Left lung (tissue), 10 donors: Measurements from ENCODE around the gene SLC17A8. TPM values are rescaled to one million over a fixed set of nuclear protein-coding genes. Genes with fewer than 3 reads are reported as not detected.
"Not testable (repeated sequence)": the region's sequence is repeated elsewhere in the genome, so short reads cannot be mapped to it uniquely, and the experiment has no call there.

Experiments
- ATAC-seq: fragments of 200-7000 bp; cut with Tn5 transposase; one replicate; pipeline ENCODE4 v1.9.1; 2020; ENCODE audit warnings: moderate library complexity
- DNase-seq, 4 donors: peaks; one replicate each; pipeline ENCODE4 v3.0.0-alpha.2; 2013 to 2020
- H3K27ac ChIP-seq, 2 donors: fragments of 200-600 bp; sonication (generic) in 1 of 2; one replicate each; pipeline versions ENCODE4 v1.5.0 to v1.8.0; 2020 to 2021
- H3K27me3 ChIP-seq, 2 donors: fragments of 200-600 bp; sonication (generic) in 1 of 2; one replicate each; pipeline versions ENCODE4 v1.5.0 to v1.8.0; 2020 to 2021
- H3K36me3 ChIP-seq, 2 donors: fragments of 200-600 bp; sonication (generic) in 1 of 2; one replicate each; pipeline versions ENCODE4 v1.5.0 to v1.8.0; 2020 to 2021
- H3K4me1 ChIP-seq, 2 donors: fragments of 200-600 bp; one replicate each; pipeline ENCODE4 v1.8.0; 2021
- H3K4me3 ChIP-seq, 2 donors: fragments of 200-600 bp; sonication (generic) in 1 of 2; one replicate each; pipeline versions ENCODE4 v1.5.0 to v1.8.0; 2020 to 2021; ENCODE audit warnings: mild to moderate bottlenecking in 1 of 2
- H3K9me3 ChIP-seq, 2 donors: fragments of 200-600 bp; sonication (generic) in 1 of 2; one replicate each; pipeline versions ENCODE4 v1.5.0 to v1.8.0; 2020 to 2021
- CTCF ChIP-seq, 2 donors: fragments of 200-600 bp; sonication (generic) in 1 of 2; IDR thresholded peaks; one replicate each; pipeline versions ENCODE4 v1.5.0 to v1.8.0; 2021; ENCODE audit warnings: antibody characterized with exemption in 2 of 2
- intact Hi-C, 2 donors: fragments of 100-400 bp; cut with DNase I; formaldehyde crosslinking; loops; one replicate each; pipeline versions ENCODE4 v1.11.2 to v1.14.2; 2022
- polyA plus RNA-seq, 6 donors: library from polyadenylated mRNA; unstranded; fragments of 120-200 nt; gene quantifications; one replicate each; pipeline ENCODE4 v1.2.1, GENCODE V29; 2013; ENCODE audit not compliant: insufficient read length in 6 of 6
- total RNA-seq, 2 donors: library from RNA; stranded (reverse); fragmentation: NEBNext Ultra II Directional; extraction: Animal tissue kit (Norgen Biotek cat#: 25700); gene quantifications; one replicate each; pipeline ENCODE4 v1.2.1, GENCODE V29; 2021
- donor health status: DM: no; HTN: yes; CAD: no.
- donor health status: DM: no; HTN: no; CAD: no.

Gene SLC17A8
- total and polyA plus RNA-seq, 8 donors: 0.13 to 4.0 (median 2.8) TPM

- Histone ChIP-seq H3K4me1 (no peaks in the 10 kb centered on the region), H3K4me3 (no peak overlapping the region), H3K27ac (no peak overlapping the region), H3K36me3 (peaks cover 0 to 79% of the 10 kb centered on the region in 2 donors), H3K9me3 (peaks cover 0 to 2% of the 10 kb centered on the region in 2 donors), H3K27me3 (no peaks in the 10 kb centered on the region)
- ATAC-seq: peak; percentile 94
- TF ChIP-seq CTCF (IDR thresholded peaks at IDR 0.05): no peak
- DNase-seq: peak in 3 of 4 donors; percentile 16 to 43 (median 42)
- intact Hi-C loops: no loop called here
Measured at GRCh38 chr12:100337727-100338126, 19.1 kb upstream of the SLC17A8 start.

GRCh38 chr12:100339071-100339470 lies 17.8 kb upstream of the SLC17A8 start:
- TF ChIP-seq CTCF (IDR thresholded peaks at IDR 0.05): no peak
- intact Hi-C loops: no loop called here
- H3K4me3 ChIP-seq: no peak overlapping the region
- ATAC-seq (no peak), DNase-seq (no peak)
- H3K4me1 ChIP-seq: no peaks in the 10 kb centered on the region
- H3K36me3 ChIP-seq: peaks cover 0 to 67% of the 10 kb centered on the region in 2 donors
- H3K9me3 ChIP-seq: peaks cover 0 to 2% of the 10 kb centered on the region in 2 donors
- no peak overlapping the region for H3K27ac ChIP-seq
- H3K27me3 ChIP-seq: no peaks in the 10 kb centered on the region

- DNase-seq, H3K9me3 ChIP-seq, ATAC-seq, intact Hi-C loops, H3K4me3 ChIP-seq, H3K27me3 ChIP-seq, H3K27ac ChIP-seq, H3K4me1 ChIP-seq: not testable (repeated sequence)
- H3K36me3 ChIP-seq: peaks cover 0 to 32% of the 10 kb centered on the region in 2 donors
Measured at GRCh38 chr12:100342897-100343296, 14.0 kb upstream of the SLC17A8 start.

GRCh38 chr12:100344351-100344750 lies 12.5 kb upstream of the SLC17A8 start:
- H3K27me3 ChIP-seq, DNase-seq, H3K9me3 ChIP-seq, H3K4me3 ChIP-seq, H3K27ac ChIP-seq, ATAC-seq, H3K4me1 ChIP-seq, intact Hi-C loops: not testable (repeated sequence)
- peaks cover 0 to 21% of the 10 kb centered on the region in 2 donors for H3K36me3 ChIP-seq

- TF ChIP-seq CTCF (IDR thresholded peaks at IDR 0.05): no peak
- Histone ChIP-seq H3K36me3 (peaks cover 0 to 14% of the 10 kb centered on the region in 2 donors), H3K27ac (no peak overlapping the region), H3K27me3 (no peaks in the 10 kb centered on the region), H3K9me3 (peaks cover 0 to 2% of the 10 kb centered on the region in 2 donors), H3K4me1 (no peaks in the 10 kb centered on the region), H3K4me3 (no peak overlapping the region)
- peak in 1 of 4 donors; percentile 21 for DNase-seq
- ATAC-seq: peak; percentile 79
- intact Hi-C loops: no loop called here
Measured at GRCh38 chr12:100345020-100345767, 11.7 kb upstream of the SLC17A8 start.

- ATAC-seq: peak; percentile 45
- intact Hi-C loops: no loop called here
- no peak for DNase-seq
- Histone ChIP-seq H3K27me3 (no peaks in the 10 kb centered on the region), H3K4me1 (no peaks in the 10 kb centered on the region), H3K36me3 (peaks cover 0 to 8% of the 10 kb centered on the region in 2 donors), H3K27ac (no peak overlapping the region), H3K4me3 (no peak overlapping the region), H3K9me3 (peaks cover 0 to 2% of the 10 kb centered on the region in 2 donors)
- no peak for TF ChIP-seq CTCF (IDR thresholded peaks at IDR 0.05)
Measured at GRCh38 chr12:100346660-100347059, 10.2 kb upstream of the SLC17A8 start.
